SK-N-SH treated with all-trans-retinoic acid at 6 μM for 48 hours (cell line): ENCODE results near the gene SMARCA2.

Source experiments
- ARNTL ChIP-seq: fragments of 450-650 bp; formaldehyde crosslinking; IDR thresholded peaks from 2 replicates; pipeline ENCODE4 v1.5.0; 2020; ENCODE audit warnings: low read depth, mild to moderate bottlenecking, moderate library complexity, borderline replicate concordance
- BACH2 ChIP-seq: fragments of 250-450 bp; sonication (Bioruptor Pico); IDR thresholded peaks from 2 replicates; pipeline ENCODE4 v1.9.0; 2021; ENCODE audit warnings: mild to moderate bottlenecking, borderline replicate concordance
- CSDC2 ChIP-seq: fragments of 250-450 bp; sonication (Bioruptor Pico); IDR thresholded peaks from 2 replicates; pipeline ENCODE4 v1.5.0; 2020; ENCODE audit warnings: mild to moderate bottlenecking, moderate library complexity
- ESRRG ChIP-seq: fragments of 250-450 bp; sonication (Bioruptor Pico); IDR thresholded peaks from 2 replicates; pipeline ENCODE4 v1.6.1; 2021; ENCODE audit warnings: mild to moderate bottlenecking
- OSR1 ChIP-seq: fragments of 250-450 bp; sonication (Bioruptor Pico); IDR thresholded peaks from 2 replicates; pipeline ENCODE4 v1.8.0; 2022; ENCODE audit warnings: moderate library complexity, mild to moderate bottlenecking, inconsistent platforms
- RARB ChIP-seq: fragments of 250-450 bp; sonication (Bioruptor Pico); IDR thresholded peaks from 2 replicates; pipeline ENCODE4 v1.8.0; 2021; ENCODE audit warnings: mild to moderate bottlenecking, moderate library complexity
- TCF4 ChIP-seq: fragments of 250-450 bp; sonication (Bioruptor Pico); IDR thresholded peaks from 2 replicates; pipeline ENCODE4 v1.8.0; 2021; ENCODE audit warnings: mild to moderate bottlenecking, moderate library complexity, borderline replicate concordance
- ZFP3 ChIP-seq: fragments of 250-450 bp; sonication (Bioruptor Pico); IDR thresholded peaks from 2 replicates; pipeline ENCODE4 v1.5.0; 2020; ENCODE audit warnings: mild to moderate bottlenecking, moderate library complexity
- ZNF70 ChIP-seq: fragments of 450-650 bp; formaldehyde crosslinking; IDR thresholded peaks from 2 replicates; pipeline ENCODE4 v1.5.0; 2020; ENCODE audit warnings: mild to moderate bottlenecking, moderate library complexity
- TF ChIP-seq, protein P1 (sequence below): fragments of 250-450 bp; sonication (Bioruptor Pico); IDR thresholded peaks from 2 replicates; pipeline ENCODE4 v1.5.1; 2020; ENCODE audit warnings: low read depth, mild to moderate bottlenecking, moderate library complexity
- TF ChIP-seq, protein P2 (sequence below): fragments of 250-450 bp; sonication (Bioruptor Pico); IDR thresholded peaks from 2 replicates; pipeline ENCODE4 v1.8.0; 2021; ENCODE audit warnings: low read depth, mild to moderate bottlenecking, moderate library complexity, borderline replicate concordance

DNA sequence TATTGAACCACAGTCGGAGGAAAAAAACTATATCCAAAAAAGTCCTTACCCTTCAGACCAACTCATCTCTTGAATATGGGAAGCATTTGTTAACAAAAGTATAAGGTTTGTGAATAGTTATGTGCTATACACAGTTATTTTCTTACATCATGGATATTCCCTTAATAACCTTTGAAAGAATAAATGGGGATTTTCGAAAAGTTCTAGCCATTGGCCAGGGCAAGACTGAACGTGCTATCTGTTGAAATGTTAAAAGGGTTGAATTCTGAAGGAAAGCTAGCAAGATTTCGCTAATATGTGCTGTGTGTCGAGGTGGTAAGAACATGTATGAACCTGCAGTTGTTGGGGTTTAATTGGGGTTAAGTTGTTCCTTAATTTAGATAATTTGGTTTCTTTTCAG lies 140.8 kb downstream of the SMARCA2 start:
- TF ChIP-seq OSR1 (CRISPR knock-in tag) (no peak), BACH2 (CRISPR knock-in tag) (no peak), CSDC2 (CRISPR knock-in tag) (no peak), ZNF70 (no peak), ZFP3 (CRISPR knock-in tag) (no peak), TCF4 (CRISPR knock-in tag) (no peak), ARNTL (CRISPR knock-in tag) (no peak), RARB (no peak), ESRRG (CRISPR knock-in tag) (no peak)
- TF ChIP-seq, protein P1, sequence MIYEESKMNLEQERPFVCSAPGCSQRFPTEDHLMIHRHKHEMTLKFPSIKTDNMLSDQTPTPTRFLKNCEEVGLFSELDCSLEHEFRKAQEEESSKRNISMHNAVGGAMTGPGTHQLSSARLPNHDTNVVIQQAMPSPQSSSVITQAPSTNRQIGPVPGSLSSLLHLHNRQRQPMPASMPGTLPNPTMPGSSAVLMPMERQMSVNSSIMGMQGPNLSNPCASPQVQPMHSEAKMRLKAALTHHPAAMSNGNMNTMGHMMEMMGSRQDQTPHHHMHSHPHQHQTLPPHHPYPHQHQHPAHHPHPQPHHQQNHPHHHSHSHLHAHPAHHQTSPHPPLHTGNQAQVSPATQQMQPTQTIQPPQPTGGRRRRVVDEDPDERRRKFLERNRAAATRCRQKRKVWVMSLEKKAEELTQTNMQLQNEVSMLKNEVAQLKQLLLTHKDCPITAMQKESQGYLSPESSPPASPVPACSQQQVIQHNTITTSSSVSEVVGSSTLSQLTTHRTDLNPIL: no peak
- TF ChIP-seq, protein P2, sequence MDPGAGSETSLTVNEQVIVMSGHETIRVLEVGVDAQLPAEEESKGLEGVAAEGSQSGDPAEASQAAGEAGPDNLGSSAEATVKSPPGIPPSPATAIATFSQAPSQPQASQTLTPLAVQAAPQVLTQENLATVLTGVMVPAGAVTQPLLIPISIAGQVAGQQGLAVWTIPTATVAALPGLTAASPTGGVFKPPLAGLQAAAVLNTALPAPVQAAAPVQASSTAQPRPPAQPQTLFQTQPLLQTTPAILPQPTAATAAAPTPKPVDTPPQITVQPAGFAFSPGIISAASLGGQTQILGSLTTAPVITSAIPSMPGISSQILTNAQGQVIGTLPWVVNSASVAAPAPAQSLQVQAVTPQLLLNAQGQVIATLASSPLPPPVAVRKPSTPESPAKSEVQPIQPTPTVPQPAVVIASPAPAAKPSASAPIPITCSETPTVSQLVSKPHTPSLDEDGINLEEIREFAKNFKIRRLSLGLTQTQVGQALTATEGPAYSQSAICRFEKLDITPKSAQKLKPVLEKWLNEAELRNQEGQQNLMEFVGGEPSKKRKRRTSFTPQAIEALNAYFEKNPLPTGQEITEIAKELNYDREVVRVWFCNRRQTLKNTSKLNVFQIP (CRISPR knock-in tag): no peak
